Left hindlimb (tissue), 1 donor: Measurements from ENCODE around the gene MICAL2.

Experiments
- DNase-seq: peaks from one replicate; pipeline ENCODE4 v3.0.0-alpha.2; 2018

MICAL2 gene

GRCh38 chr11:12212821-12213185 is 102.4 kb downstream of the MICAL2 start:
- DNase-seq: no peak

GRCh38 chr11:12213883-12214282 is 103.5 kb downstream of the MICAL2 start:
- DNase-seq: no peak

GRCh38 chr11:12214751-12215150 is 104.4 kb downstream of the MICAL2 start:
- no peak for DNase-seq

GRCh38 chr11:12215181-12215593 is 104.8 kb downstream of the MICAL2 start:
- no peak for DNase-seq

- no peak for DNase-seq
These were observed 105.7 kb downstream of the MICAL2 start for GRCh38 chr11:12216041-12216451.

- no peak for DNase-seq
These were observed 106.4 kb downstream of the MICAL2 start for GRCh38 chr11:12216671-12217374.

- DNase-seq: no peak
These were observed 107.5 kb downstream of the MICAL2 start for GRCh38 chr11:12217879-12218278.

GRCh38 chr11:12218909-12219308 is 108.5 kb downstream of the MICAL2 start:
- DNase-seq: no peak

- DNase-seq: no peak
These were observed 109.4 kb downstream of the MICAL2 start for GRCh38 chr11:12219757-12220156.

- peak; percentile 74 for DNase-seq
These were observed 109.9 kb downstream of the MICAL2 start for GRCh38 chr11:12220305-12220704.

- DNase-seq: no peak
These were observed 110.7 kb downstream of the MICAL2 start for GRCh38 chr11:12221051-12221535.

GRCh38 chr11:12222055-12222792 is 111.8 kb downstream of the MICAL2 start:
- DNase-seq: peak; percentile 84

GRCh38 chr11:12223771-12224536 is 113.6 kb downstream of the MICAL2 start:
- no peak for DNase-seq

- DNase-seq: peak; percentile 82
These were observed 114.1 kb downstream of the MICAL2 start for GRCh38 chr11:12224537-12224893.

GRCh38 chr11:12225046-12225739 is 114.8 kb downstream of the MICAL2 start:
- no peak for DNase-seq

GRCh38 chr11:12226093-12226492 is 115.7 kb downstream of the MICAL2 start:
- no peak for DNase-seq

GRCh38 chr11:12229450-12230229 is 119.2 kb downstream of the MICAL2 start:
- DNase-seq: no peak

- no peak for DNase-seq
These were observed 121.8 kb downstream of the MICAL2 start for GRCh38 chr11:12232160-12232559.

GRCh38 chr11:12232817-12233601 is 122.6 kb downstream of the MICAL2 start:
- no peak for DNase-seq

- DNase-seq: no peak
These were observed 123.2 kb downstream of the MICAL2 start for GRCh38 chr11:12233602-12233925.

- no peak for DNase-seq
These were observed 123.8 kb downstream of the MICAL2 start for GRCh38 chr11:12234221-12234620.
